ENCODE measurements around the gene MBD1. TPM values are rescaled to one million over a fixed set of nuclear protein-coding genes. Genes with fewer than 3 reads are reported as not detected.

MBD1 gene
- total RNA-seq, 1 experiment from 2014 or later, result 58.1 TPM

- no peak for DNase-seq
- no peak overlapping the region for H3K27ac ChIP-seq (ENCODE audit: insufficient read length, low read depth, low read length)
Observed at GRCh38 chr18:50281972-50282520, 723 bp upstream of the MBD1 start.

More at GRCh38 chr18:50281972-50282520, 723 bp upstream of the MBD1 start:
- Mint-ChIP-seq H3K27ac (peak overlapping the region in 1 of 3 experiments; percentile 82; a peak in 3 of 7 replicates), H3K4me1 (peaks cover 17 to 23% of the 10 kb centered on the region in 2 experiments), H3K36me3 (ENCODE audit: insufficient read depth in 1 of 3, low read depth in 3 of 3) (peaks cover 36 to 54% (median 53%) of the 10 kb centered on the region in 3 experiments; a peak in 6 of 7 replicates), H3K27me3 (ENCODE audit: low read depth) (no peaks in the 10 kb centered on the region), H3K9me3 (no peaks in the 10 kb centered on the region; a peak in 1 of 5 replicates), H3K4me3 (peak overlapping the region; percentile 95 to 98)
- Histone ChIP-seq H3K27me3 (ENCODE audit: insufficient read depth, low read length) (no peaks in the 10 kb centered on the region), H3K23me2 (ENCODE audit: insufficient read length, low read depth, low read length, poor library complexity, severe bottlenecking) (peaks cover 13% of the 10 kb centered on the region), H3K4me1 (ENCODE audit: insufficient read depth, low read length) (no peaks in the 10 kb centered on the region), H3K23ac (ENCODE audit: insufficient read length, low read depth, low read length) (no peak overlapping the region), H2AFZ (ENCODE audit: low read length) (no peak overlapping the region), H3K9ac (ENCODE audit: extremely low read depth, insufficient read length, low read length) (no peak overlapping the region), H3K79me2 (ENCODE audit: insufficient read depth, low read length) (no peaks in the 10 kb centered on the region; the same call in 1 of the 2 replicates), H4K91ac (ENCODE audit: insufficient read length, low read depth, low read length) (no peak overlapping the region), H3K4ac (ENCODE audit: low read depth, low read length) (no peak overlapping the region), H3T11ph (ENCODE audit: low read length) (no peak overlapping the region), H2BK5ac (ENCODE audit: insufficient read length, low read length) (no peak overlapping the region), H3K9me3 (ENCODE audit: control insufficient read depth, low read depth, low read length) (no peaks in the 10 kb centered on the region), H2BK15ac (ENCODE audit: low read depth, low read length) (no peak overlapping the region), H4K20me1 (ENCODE audit: control insufficient read depth, insufficient read depth, insufficient read length) (no peaks in the 10 kb centered on the region), H3K79me1 (ENCODE audit: insufficient read depth, low read depth, low read length, poor library complexity, severe bottlenecking) (no peaks in the 10 kb centered on the region), H3K18ac (ENCODE audit: insufficient read length, low read depth, low read length) (no peak overlapping the region), H3K14ac (ENCODE audit: insufficient read depth, low read length) (no peak overlapping the region), H3K56ac (ENCODE audit: insufficient read length, low read depth, low read length) (no peak overlapping the region), H2BK120ac (ENCODE audit: low read depth, low read length, poor library complexity, severe bottlenecking) (no peak overlapping the region), H2AK5ac (ENCODE audit: insufficient read length, low read length) (no peak overlapping the region), H2BK12ac (ENCODE audit: insufficient read length, low read depth, low read length) (no peak overlapping the region), H3K4me2 (ENCODE audit: insufficient read depth, insufficient read length, low read length) (peak overlapping the region; percentile 83), H2BK20ac (ENCODE audit: low read depth, low read length, poor library complexity, severe bottlenecking) (no peak overlapping the region), H4K5ac (ENCODE audit: insufficient read length, low read depth, low read length) (no peak overlapping the region), H4K8ac (replicated peaks; ENCODE audit: insufficient read length, low read depth, low read length) (no peak overlapping the region)
- no CpG with 5 or more reads among the region's 35 CpGs for WGBS (ENCODE audit: extremely low coverage, insufficient read length, low lambda C conversion rate)
- TF ChIP-seq, protein P1, sequence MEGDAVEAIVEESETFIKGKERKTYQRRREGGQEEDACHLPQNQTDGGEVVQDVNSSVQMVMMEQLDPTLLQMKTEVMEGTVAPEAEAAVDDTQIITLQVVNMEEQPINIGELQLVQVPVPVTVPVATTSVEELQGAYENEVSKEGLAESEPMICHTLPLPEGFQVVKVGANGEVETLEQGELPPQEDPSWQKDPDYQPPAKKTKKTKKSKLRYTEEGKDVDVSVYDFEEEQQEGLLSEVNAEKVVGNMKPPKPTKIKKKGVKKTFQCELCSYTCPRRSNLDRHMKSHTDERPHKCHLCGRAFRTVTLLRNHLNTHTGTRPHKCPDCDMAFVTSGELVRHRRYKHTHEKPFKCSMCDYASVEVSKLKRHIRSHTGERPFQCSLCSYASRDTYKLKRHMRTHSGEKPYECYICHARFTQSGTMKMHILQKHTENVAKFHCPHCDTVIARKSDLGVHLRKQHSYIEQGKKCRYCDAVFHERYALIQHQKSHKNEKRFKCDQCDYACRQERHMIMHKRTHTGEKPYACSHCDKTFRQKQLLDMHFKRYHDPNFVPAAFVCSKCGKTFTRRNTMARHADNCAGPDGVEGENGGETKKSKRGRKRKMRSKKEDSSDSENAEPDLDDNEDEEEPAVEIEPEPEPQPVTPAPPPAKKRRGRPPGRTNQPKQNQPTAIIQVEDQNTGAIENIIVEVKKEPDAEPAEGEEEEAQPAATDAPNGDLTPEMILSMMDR (conservative IDR thresholded peaks at IDR 0.05), result no peak
